ENCODE measurements around the gene TSC22D2. TPM values are rescaled to one million over a fixed set of nuclear protein-coding genes. Genes with fewer than 3 reads are reported as not detected.

Gene TSC22D2
- total and polyA plus RNA-seq, 2 donors, result 5.3 to 21.5 TPM

DNA sequence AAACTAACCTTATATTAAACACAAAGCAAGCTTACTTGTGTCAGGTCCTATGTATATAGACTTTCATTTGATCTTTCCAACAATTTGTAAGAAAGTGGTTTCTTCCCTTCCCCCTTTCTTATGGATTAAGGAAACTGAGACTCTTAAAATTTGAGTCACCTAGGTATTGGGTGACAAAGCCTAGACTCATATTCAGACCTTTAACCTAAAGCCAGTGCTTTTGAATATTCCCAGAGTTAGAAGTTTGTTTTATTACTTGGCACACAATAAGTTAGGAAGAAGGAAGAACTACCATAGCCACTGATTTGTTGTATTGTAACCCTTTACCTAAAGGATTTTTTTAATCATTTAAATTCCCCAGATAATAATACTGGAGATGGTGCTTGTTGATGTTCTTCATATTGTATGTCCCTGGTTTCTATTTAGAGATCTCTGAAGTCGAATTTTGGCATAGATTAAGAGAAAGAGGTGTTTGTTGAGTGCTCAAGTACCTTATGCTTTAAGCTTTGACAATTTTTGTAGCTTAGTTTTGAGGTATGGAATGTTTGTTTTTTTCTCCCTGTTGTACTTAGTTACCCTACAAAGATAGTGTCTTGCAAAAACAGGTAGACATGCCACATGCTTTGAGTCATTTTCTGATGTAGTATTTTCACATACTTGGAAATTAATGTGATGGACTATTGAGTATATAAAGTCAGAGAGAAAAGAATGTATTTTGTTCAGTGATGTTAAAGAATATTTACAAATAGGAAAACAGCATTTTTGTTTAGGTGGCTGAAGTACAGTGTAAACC is 11.2 kb downstream of the TSC22D2 start:
- Histone ChIP-seq H3K4me3 (ENCODE audit: low read length in 2 of 2) (no peak overlapping the region), H3K9me3 (ENCODE audit: control insufficient read depth in 2 of 2, insufficient read depth in 1 of 2, low read length in 1 of 2) (no peaks in the 10 kb centered on the region), H3K4me1 (ENCODE audit: control insufficient read depth in 2 of 2, insufficient read depth in 2 of 2, low read length in 2 of 2) (peaks cover 1 to 4% of the 10 kb centered on the region in 2 donors), H3K27me3 (ENCODE audit: control insufficient read depth in 2 of 2, insufficient read depth in 1 of 2, low read length in 1 of 2) (no peaks in the 10 kb centered on the region), H3K27ac (ENCODE audit: low read depth in 1 of 2, low read length in 1 of 2) (no peak overlapping the region), H3K36me3 (ENCODE audit: control insufficient read depth in 2 of 2, insufficient read depth in 2 of 2, low read length in 1 of 2) (peaks cover 0 to 7% of the 10 kb centered on the region in 2 donors)
- DNase-seq (ENCODE audit: low read depth in 6 of 9, low spot score in 9 of 9), result no peak
- WGBS, result 99% methylated on average over 1 of the region's 1 CpG

DNA sequence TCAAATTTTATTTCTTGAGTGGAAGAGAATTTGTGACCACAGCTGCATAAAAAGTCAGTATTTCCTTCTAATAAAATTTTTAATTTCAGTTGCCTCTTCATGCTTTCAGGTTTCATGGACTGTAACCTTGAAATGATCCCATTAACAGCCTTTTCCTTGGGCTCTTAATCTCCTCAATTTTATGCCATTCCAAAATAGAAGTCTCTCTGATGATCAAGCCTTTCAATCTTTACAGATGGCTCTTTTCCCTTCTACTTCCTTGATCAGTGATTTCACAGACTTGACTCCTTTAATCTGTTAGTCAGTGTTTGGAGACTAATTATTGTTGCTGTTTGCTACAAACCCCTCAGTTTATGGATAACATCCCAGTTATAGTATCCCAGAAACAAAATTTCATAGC is 11.9 kb downstream of the TSC22D2 start:
- Histone ChIP-seq H3K4me3 (ENCODE audit: low read length in 2 of 2) (no peak overlapping the region), H3K27me3 (ENCODE audit: control insufficient read depth in 2 of 2, insufficient read depth in 1 of 2, low read length in 1 of 2) (no peaks in the 10 kb centered on the region), H3K9me3 (ENCODE audit: control insufficient read depth in 2 of 2, insufficient read depth in 1 of 2, low read length in 1 of 2) (no peaks in the 10 kb centered on the region), H3K27ac (ENCODE audit: low read depth in 1 of 2, low read length in 1 of 2) (no peak overlapping the region), H3K4me1 (ENCODE audit: control insufficient read depth in 2 of 2, insufficient read depth in 2 of 2, low read length in 2 of 2) (peaks cover 0 to 3% of the 10 kb centered on the region in 2 donors), H3K36me3 (ENCODE audit: control insufficient read depth in 2 of 2, insufficient read depth in 2 of 2, low read length in 1 of 2) (peaks cover 0 to 10% of the 10 kb centered on the region in 2 donors)
- DNase-seq (ENCODE audit: low read depth in 6 of 9, low spot score in 9 of 9), result no peak

DNA sequence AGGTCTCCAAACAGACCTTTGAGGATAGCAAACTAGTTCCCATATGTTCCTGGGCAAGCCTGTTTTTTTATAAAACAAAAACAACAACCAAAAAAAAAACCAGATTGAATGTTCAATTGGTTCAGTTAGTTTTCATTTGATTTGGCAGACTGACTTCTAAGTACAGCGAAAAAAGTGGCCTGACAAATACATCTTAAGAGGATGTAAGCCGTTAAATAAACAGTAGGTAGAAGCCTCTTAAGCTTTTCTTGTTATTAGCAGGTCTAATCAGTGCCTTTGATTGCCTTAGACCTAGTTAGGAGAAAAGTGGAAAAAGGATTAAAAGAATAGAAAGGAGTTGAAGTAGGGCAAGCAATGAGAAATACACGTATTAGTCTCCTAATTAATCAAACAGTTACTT is 13.2 kb downstream of the TSC22D2 start:
- Histone ChIP-seq H3K4me3 (ENCODE audit: low read length in 2 of 2) (no peak overlapping the region), H3K4me1 (ENCODE audit: control insufficient read depth in 2 of 2, insufficient read depth in 2 of 2, low read length in 2 of 2) (no peaks in the 10 kb centered on the region), H3K27ac (ENCODE audit: low read depth in 1 of 2, low read length in 1 of 2) (no peak overlapping the region), H3K9me3 (ENCODE audit: control insufficient read depth in 2 of 2, insufficient read depth in 1 of 2, low read length in 1 of 2) (no peaks in the 10 kb centered on the region), H3K36me3 (ENCODE audit: control insufficient read depth in 2 of 2, insufficient read depth in 2 of 2, low read length in 1 of 2) (peaks cover 0 to 8% of the 10 kb centered on the region in 2 donors), H3K27me3 (ENCODE audit: control insufficient read depth in 2 of 2, insufficient read depth in 1 of 2, low read length in 1 of 2) (no peaks in the 10 kb centered on the region)
- whole genome bisulfite sequencing, result 96% methylated on average over 3 of the region's 3 CpGs
- DNase-seq (ENCODE audit: low read depth in 6 of 9, low spot score in 9 of 9), result no peak

DNA sequence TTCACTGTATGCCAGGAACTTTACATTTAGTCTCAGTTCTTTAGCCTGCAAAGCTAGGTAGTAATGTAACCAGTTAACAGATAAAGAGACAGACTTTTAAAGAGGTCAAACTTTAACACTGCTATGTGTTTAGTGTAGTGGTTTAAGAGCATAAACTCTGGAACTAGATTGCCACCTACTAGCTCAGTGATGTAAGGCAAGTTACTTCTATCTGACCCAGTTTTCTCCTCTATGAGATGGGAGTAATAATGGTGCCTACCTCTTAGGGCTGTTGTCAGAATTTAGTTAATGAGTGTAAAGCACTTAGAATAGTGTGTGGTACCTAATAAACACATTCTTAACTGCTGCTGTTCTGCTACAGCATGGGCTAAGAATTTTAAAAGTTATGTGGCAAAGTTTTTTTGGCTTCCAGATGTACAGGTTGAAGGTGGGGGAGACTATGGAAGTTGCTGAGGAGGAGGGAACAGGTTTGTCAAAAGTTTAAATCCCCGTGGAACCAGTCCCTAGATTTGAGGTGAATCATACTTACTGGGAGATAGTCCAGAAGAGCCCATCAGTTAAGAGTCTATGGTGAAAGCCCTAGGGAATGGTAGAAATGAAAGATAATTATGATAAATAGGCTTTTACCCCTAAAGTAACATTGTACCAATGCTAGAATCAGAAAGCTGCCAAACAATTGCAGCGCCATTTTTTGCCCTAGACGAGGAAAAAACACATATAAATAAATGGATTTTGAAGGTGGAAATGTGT is 13.9 kb downstream of the TSC22D2 start:
- WGBS, result 96% methylated on average over 3 of the region's 3 CpGs

DNA sequence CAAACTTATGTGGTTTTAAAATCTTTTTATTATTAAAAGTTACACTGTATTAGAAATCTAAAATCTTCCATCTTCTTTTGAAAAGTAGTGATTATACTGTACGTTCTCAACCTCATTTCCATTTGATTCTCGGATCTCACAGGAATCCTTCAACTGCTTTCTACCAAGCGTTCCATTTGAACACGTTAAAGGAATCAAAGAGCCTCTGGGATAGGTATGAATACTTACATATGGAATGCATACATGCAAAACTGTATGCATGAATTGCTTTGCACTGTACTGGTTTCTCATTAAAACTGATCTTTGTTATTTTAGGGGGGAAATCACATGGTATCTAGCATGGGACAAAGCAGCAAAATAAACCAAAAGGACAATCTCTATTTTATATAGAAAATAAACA is 14.8 kb downstream of the TSC22D2 start:
- WGBS, result 98% methylated on average over 4 of the region's 4 CpGs
- Histone ChIP-seq H3K27me3 (ENCODE audit: control insufficient read depth in 2 of 2, insufficient read depth in 1 of 2, low read length in 1 of 2) (no peaks in the 10 kb centered on the region), H3K9me3 (ENCODE audit: control insufficient read depth in 2 of 2, insufficient read depth in 1 of 2, low read length in 1 of 2) (no peaks in the 10 kb centered on the region), H3K4me3 (ENCODE audit: low read length in 2 of 2) (no peak overlapping the region), H3K27ac (ENCODE audit: low read depth in 1 of 2, low read length in 1 of 2) (no peak overlapping the region), H3K4me1 (ENCODE audit: control insufficient read depth in 2 of 2, insufficient read depth in 2 of 2, low read length in 2 of 2) (no peaks in the 10 kb centered on the region), H3K36me3 (ENCODE audit: control insufficient read depth in 2 of 2, insufficient read depth in 2 of 2, low read length in 1 of 2) (peaks cover 0 to 8% of the 10 kb centered on the region in 2 donors)
- DNase-seq (ENCODE audit: low read depth in 6 of 9, low spot score in 9 of 9), result no peak

More for the DNA sequence above, 13.9 kb downstream of the TSC22D2 start:
- DNase-seq (ENCODE audit: low read depth in 6 of 9, low spot score in 9 of 9), result no peak
- H3K27me3 ChIP-seq (ENCODE audit: control insufficient read depth in 2 of 2, insufficient read depth in 1 of 2, low read length in 1 of 2), result no peaks in the 10 kb centered on the region
- H3K9me3 ChIP-seq (ENCODE audit: control insufficient read depth in 2 of 2, insufficient read depth in 1 of 2, low read length in 1 of 2), result no peaks in the 10 kb centered on the region
- no peak overlapping the region for H3K27ac ChIP-seq (ENCODE audit: low read depth in 1 of 2, low read length in 1 of 2)
- H3K4me1 ChIP-seq (ENCODE audit: control insufficient read depth in 2 of 2, insufficient read depth in 2 of 2, low read length in 2 of 2), result no peaks in the 10 kb centered on the region
- peaks cover 0 to 8% of the 10 kb centered on the region in 2 donors for H3K36me3 ChIP-seq (ENCODE audit: control insufficient read depth in 2 of 2, insufficient read depth in 2 of 2, low read length in 1 of 2)
- no peak overlapping the region for H3K4me3 ChIP-seq (ENCODE audit: low read length in 2 of 2)

DNA sequence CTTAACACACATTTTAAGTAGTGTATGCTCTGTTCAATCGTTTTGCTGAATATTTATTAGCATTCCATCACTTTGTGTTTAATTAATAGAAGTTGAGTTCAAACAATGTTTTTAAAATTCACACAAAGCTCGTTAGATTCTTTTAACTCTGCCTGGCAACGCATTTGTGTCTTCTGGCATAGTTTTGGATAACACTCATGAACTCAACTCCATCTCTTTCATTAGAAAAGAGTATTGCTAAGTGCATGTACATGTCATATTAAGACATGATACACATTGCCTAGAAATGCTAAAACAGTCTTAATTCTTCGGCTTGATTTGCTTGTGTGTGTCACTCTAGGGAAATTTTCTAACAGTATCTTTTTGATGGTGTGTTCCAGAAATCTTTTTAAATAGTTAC is 15.7 kb downstream of the TSC22D2 start:
- Histone ChIP-seq H3K9me3 (ENCODE audit: control insufficient read depth in 2 of 2, insufficient read depth in 1 of 2, low read length in 1 of 2) (no peaks in the 10 kb centered on the region), H3K4me3 (ENCODE audit: low read length in 2 of 2) (no peak overlapping the region), H3K4me1 (ENCODE audit: control insufficient read depth in 2 of 2, insufficient read depth in 2 of 2, low read length in 2 of 2) (no peaks in the 10 kb centered on the region), H3K27me3 (ENCODE audit: control insufficient read depth in 2 of 2, insufficient read depth in 1 of 2, low read length in 1 of 2) (no peaks in the 10 kb centered on the region), H3K27ac (ENCODE audit: low read depth in 1 of 2, low read length in 1 of 2) (no peak overlapping the region), H3K36me3 (ENCODE audit: control insufficient read depth in 2 of 2, insufficient read depth in 2 of 2, low read length in 1 of 2) (peaks cover 0 to 8% of the 10 kb centered on the region in 2 donors)
- 99% methylated on average over 4 of the region's 4 CpGs for WGBS
- no peak for DNase-seq (ENCODE audit: low read depth in 6 of 9, low spot score in 9 of 9)

DNA sequence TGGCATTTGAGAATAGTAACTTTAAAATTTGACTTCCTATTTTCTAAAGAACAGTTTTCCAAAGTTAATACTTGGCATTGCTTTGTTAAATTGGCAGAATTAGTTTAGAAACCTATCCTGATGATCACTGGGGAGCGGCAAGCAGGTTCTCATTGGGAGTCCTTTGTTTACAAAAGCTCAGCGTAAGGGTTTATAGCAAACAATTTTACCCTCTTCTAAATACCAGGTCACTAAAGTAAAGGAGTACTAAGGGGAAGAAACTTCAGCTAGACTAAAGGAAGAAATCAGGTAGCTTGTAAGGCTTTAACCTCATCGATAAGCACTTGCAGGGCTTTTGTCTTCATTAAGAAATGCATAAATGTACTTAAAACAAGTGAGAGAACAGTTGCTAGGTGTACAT is 18.2 kb downstream of the TSC22D2 start:
- WGBS, result 99% methylated on average over 3 of the region's 3 CpGs
- Histone ChIP-seq H3K27me3 (ENCODE audit: control insufficient read depth in 2 of 2, insufficient read depth in 1 of 2, low read length in 1 of 2) (no peaks in the 10 kb centered on the region), H3K4me1 (ENCODE audit: control insufficient read depth in 2 of 2, insufficient read depth in 2 of 2, low read length in 2 of 2) (no peaks in the 10 kb centered on the region), H3K27ac (ENCODE audit: low read depth in 1 of 2, low read length in 1 of 2) (no peak overlapping the region), H3K4me3 (ENCODE audit: low read length in 2 of 2) (no peak overlapping the region), H3K9me3 (ENCODE audit: control insufficient read depth in 2 of 2, insufficient read depth in 1 of 2, low read length in 1 of 2) (no peaks in the 10 kb centered on the region), H3K36me3 (ENCODE audit: control insufficient read depth in 2 of 2, insufficient read depth in 2 of 2, low read length in 1 of 2) (peaks cover 0 to 8% of the 10 kb centered on the region in 2 donors)
- DNase-seq (ENCODE audit: low read depth in 6 of 9, low spot score in 9 of 9), result no peak

DNA sequence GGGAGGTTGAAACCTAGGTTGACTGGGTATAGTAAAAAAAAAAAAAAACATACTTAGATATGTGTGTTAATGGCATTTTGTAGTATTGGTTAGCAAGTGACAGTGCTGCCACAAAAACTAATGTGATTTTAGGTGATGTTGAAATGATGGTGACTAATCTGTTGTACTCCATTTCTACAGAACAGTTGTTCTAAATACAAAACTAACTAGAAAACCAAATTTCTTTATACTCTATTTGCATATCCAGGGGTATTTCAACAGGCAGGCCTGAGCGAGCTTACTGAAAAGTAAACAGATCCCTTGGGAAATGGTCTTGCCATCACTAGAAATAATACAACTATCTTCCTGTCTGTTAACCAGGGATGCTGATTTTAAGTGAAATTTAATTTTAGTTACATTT is 20.5 kb downstream of the TSC22D2 start:
- no peaks in the 10 kb centered on the region for H3K27me3 ChIP-seq (ENCODE audit: control insufficient read depth in 2 of 2, insufficient read depth in 1 of 2, low read length in 1 of 2)
- H3K9me3 ChIP-seq (ENCODE audit: control insufficient read depth in 2 of 2, insufficient read depth in 1 of 2, low read length in 1 of 2), result no peaks in the 10 kb centered on the region
- 94% methylated on average over 1 of the region's 1 CpG for WGBS
- DNase-seq (ENCODE audit: low read depth in 6 of 9, low spot score in 9 of 9), result no peak
- peaks cover 0 to 8% of the 10 kb centered on the region in 2 donors for H3K36me3 ChIP-seq (ENCODE audit: control insufficient read depth in 2 of 2, insufficient read depth in 2 of 2, low read length in 1 of 2)
- H3K4me1 ChIP-seq (ENCODE audit: control insufficient read depth in 2 of 2, insufficient read depth in 2 of 2, low read length in 2 of 2), result no peaks in the 10 kb centered on the region
- H3K27ac ChIP-seq (ENCODE audit: low read depth in 1 of 2, low read length in 1 of 2), result no peak overlapping the region
- H3K4me3 ChIP-seq (ENCODE audit: low read length in 2 of 2), result no peak overlapping the region
